RWPE1 (cell line): Measurements from ENCODE around the gene FAM184A.

ENCODE experiments used
- CTCF ChIA-PET: fragments of 350-600 bp; sonication (Branson Sonifier 250); formaldehyde crosslinking; extraction: SDS; loops from one replicate; lab custom pipeline; 2021; lab: Yijun Ruan, JAX
- POLR2A ChIA-PET: fragments of 400-600 bp; formaldehyde crosslinking; extraction: SDS; loops from one replicate; lab custom pipeline; 2020; ENCODE audit warnings: antibody characterized with exemption; ENCODE audit not compliant: low non-redundant PET; lab: Yijun Ruan, JAX
- DNase-seq: peaks from one replicate; pipeline ENCODE4 v3.0.0; 2012; ENCODE audit warnings: low spot score
- H3K27ac ChIP-seq: fragments of 450-650 bp; 2 replicates; pipeline ENCODE4 v1.5.1; 2017
- TF ChIP-seq, protein P1 (sequence below): fragments of 450-650 bp; conservative IDR thresholded peaks from 2 replicates; pipeline ENCODE4 v1.5.1; 2017; ENCODE audit warnings: low read depth, mild to moderate bottlenecking

FAM184A gene, protein sequence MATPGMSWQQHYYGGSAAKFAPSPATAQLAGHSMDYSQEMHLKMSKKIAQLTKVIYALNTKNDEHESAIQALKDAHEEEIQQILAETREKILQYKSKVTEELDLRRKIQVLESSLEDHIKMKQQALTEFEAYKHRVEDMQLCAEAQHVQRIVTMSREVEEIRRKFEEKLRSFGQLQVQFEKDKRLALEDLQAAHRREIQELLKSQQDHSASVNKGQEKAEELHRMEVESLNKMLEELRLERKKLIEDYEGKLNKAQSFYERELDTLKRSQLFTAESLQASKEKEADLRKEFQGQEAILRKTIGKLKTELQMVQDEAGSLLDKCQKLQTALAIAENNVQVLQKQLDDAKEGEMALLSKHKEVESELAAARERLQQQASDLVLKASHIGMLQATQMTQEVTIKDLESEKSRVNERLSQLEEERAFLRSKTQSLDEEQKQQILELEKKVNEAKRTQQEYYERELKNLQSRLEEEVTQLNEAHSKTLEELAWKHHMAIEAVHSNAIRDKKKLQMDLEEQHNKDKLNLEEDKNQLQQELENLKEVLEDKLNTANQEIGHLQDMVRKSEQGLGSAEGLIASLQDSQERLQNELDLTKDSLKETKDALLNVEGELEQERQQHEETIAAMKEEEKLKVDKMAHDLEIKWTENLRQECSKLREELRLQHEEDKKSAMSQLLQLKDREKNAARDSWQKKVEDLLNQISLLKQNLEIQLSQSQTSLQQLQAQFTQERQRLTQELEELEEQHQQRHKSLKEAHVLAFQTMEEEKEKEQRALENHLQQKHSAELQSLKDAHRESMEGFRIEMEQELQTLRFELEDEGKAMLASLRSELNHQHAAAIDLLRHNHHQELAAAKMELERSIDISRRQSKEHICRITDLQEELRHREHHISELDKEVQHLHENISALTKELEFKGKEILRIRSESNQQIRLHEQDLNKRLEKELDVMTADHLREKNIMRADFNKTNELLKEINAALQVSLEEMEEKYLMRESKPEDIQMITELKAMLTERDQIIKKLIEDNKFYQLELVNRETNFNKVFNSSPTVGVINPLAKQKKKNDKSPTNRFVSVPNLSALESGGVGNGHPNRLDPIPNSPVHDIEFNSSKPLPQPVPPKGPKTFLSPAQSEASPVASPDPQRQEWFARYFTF

GRCh38 chr6:119078376-119079282, at the start of gene FAM184A:
TSS of gene FAM184A (minus strand) at chr6:119078664. CDS start at chr6:119078299, 365 bp downstream.
- ChIA-PET CTCF (interaction anchor here (0.8 to 0.9 kb wide), 2 partner anchors 13 to 51 kb away, joined by 3 read pairs; no protein-coding TSS in a partner anchor), POLR2A (no interaction called here)
- TF ChIP-seq, protein P1, sequence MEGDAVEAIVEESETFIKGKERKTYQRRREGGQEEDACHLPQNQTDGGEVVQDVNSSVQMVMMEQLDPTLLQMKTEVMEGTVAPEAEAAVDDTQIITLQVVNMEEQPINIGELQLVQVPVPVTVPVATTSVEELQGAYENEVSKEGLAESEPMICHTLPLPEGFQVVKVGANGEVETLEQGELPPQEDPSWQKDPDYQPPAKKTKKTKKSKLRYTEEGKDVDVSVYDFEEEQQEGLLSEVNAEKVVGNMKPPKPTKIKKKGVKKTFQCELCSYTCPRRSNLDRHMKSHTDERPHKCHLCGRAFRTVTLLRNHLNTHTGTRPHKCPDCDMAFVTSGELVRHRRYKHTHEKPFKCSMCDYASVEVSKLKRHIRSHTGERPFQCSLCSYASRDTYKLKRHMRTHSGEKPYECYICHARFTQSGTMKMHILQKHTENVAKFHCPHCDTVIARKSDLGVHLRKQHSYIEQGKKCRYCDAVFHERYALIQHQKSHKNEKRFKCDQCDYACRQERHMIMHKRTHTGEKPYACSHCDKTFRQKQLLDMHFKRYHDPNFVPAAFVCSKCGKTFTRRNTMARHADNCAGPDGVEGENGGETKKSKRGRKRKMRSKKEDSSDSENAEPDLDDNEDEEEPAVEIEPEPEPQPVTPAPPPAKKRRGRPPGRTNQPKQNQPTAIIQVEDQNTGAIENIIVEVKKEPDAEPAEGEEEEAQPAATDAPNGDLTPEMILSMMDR: peak; percentile 22
- DNase-seq: peak; percentile 49
- no peak within 1 kb of the TSS for H3K27ac ChIP-seq

DNA sequence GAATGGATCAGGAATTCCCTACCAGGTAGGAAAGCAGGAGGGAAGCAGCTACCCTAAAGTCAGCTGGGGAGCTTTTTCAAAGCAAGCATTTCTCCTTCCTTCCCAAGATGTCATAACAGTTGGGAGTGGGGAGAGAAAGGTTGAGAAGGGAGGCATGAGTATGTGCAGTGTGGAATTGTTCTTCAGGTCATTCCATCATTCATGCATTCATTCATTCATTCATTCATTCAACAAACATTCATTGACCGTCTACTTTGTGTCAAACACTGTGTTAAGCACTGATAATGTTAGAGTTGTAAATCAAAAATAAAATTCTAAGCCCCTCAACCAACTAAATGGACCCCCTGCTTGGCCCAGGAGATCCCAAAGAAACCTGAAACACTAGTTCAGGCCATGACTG, 49.2 kb upstream of the FAM184A start:
- ChIA-PET POLR2A (no interaction called here), CTCF (no interaction called here)
- TF ChIP-seq, protein P1: no peak
- H3K27ac ChIP-seq: no peak overlapping the region
- DNase-seq: no peak

- CTCF ChIA-PET: no interaction called here
- POLR2A ChIA-PET: no interaction called here
- no peak for DNase-seq
- TF ChIP-seq, protein P1: no peak
- H3K27ac ChIP-seq: no peak overlapping the region
Measured at GRCh38 chr6:119126826-119127225, 48.4 kb upstream of the FAM184A start.

DNA sequence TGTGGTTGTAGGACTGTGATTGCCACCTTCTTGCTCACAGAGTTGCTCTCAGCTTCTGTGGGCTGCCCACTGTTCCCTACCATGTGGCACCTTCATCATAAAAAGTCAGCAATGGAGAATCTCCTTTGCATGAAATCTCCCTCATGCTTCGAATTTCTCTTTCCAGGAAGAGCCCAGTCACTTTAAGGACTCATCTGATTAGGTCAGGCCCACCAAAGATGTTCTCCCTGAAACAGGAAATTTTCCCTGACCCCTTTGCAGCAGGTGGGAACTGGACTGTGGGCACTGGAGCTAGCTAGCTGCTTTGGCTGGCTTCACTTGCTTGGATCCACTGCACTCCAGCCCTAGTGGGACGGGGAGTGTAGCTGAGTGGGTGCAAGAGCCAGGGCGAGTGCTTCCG, 47.7 kb upstream of the FAM184A start:
- ChIA-PET POLR2A (no interaction called here), CTCF (interaction anchor here (0.6 kb wide), 2 partner anchors 14 to 80 kb away, joined by 3 to 7 read pairs; no protein-coding TSS in a partner anchor)
- no peak for DNase-seq
- no peak overlapping the region for H3K27ac ChIP-seq
- TF ChIP-seq, protein P1: no peak

GRCh38 chr6:119125576-119125975, 47.1 kb upstream of the FAM184A start:
- ChIA-PET CTCF (interaction anchor here (0.6 kb wide), 2 partner anchors 14 to 80 kb away, joined by 3 to 7 read pairs; no protein-coding TSS in a partner anchor), POLR2A (no interaction called here)
- no peak for DNase-seq
- TF ChIP-seq, protein P1: no peak
- no peak overlapping the region for H3K27ac ChIP-seq
